ENCODE data around the gene CLEC4G. TPM values are rescaled to one million over a fixed set of nuclear protein-coding genes. Genes with fewer than 3 reads are reported as not detected.
A peak's percentile ranks its signal among the peaks of the same experiment; 100 is the strongest.

Gene CLEC4G
- total and polyA plus RNA-seq, 5 experiments from 2014 or later, result not detected

GRCh38 chr19:7685546-7686445 lies 46.1 kb downstream of the CLEC4G start:
- Mint-ChIP-seq H3K4me1 (peaks cover 15 to 36% (median 25%) of the 10 kb centered on the region in 4 donors), H3K36me3 (peaks cover 0 to 22% (median 3%) of the 10 kb centered on the region in 3 donors), H3K27me3 (peaks cover 0 to 1% (median 0%) of the 10 kb centered on the region in 5 donors), H3K9me3 (peaks cover 0 to 3% (median 0%) of the 10 kb centered on the region in 9 donors), H3K27ac (peak overlapping the region in 9 of 10 donors; percentile 19 to 86 (median 61)), H3K4me3 (peak overlapping the region in 1 of 10 donors; percentile 22)
- no peak for ATAC-seq
- POLR2A ChIA-PET, result interaction anchor here (0.9 to 1.9 kb wide), 4 partner anchors 12 to 58 kb away, joined by 3 to 5 read pairs (median 3); no protein-coding TSS in a partner anchor
- DNase-seq, result no peak

- DNase-seq (no peak), ATAC-seq (no peak)
- Mint-ChIP-seq H3K27ac (peak overlapping the region in 8 of 10 donors; percentile 60 to 95 (median 88)), H3K4me3 (peak overlapping the region; percentile 33 to 98 (median 90)), H3K4me1 (peaks cover 21 to 51% (median 47%) of the 10 kb centered on the region in 4 donors), H3K9me3 (peaks cover 0 to 3% (median 0%) of the 10 kb centered on the region in 9 donors), H3K27me3 (peaks cover 2 to 12% (median 6%) of the 10 kb centered on the region in 5 donors), H3K36me3 (peaks cover 0 to 22% (median 3%) of the 10 kb centered on the region in 3 donors)
- POLR2A ChIA-PET, result interaction anchor here (0.9 to 2.1 kb wide), 3 partner anchors 11 to 38 kb away, joined by 3 to 9 read pairs (median 3); no protein-coding TSS in a partner anchor
Measured at GRCh38 chr19:7682175-7682855, 49.6 kb downstream of the CLEC4G start.

GRCh38 chr19:7681340-7682174 lies 50.4 kb downstream of the CLEC4G start:
- H3K27me3 Mint-ChIP-seq, result peaks cover 3 to 19% (median 10%) of the 10 kb centered on the region in 5 donors
- DNase-seq (peak; percentile 71 to 93 (median 83)), ATAC-seq (peak; percentile 61 to 62)
- peak overlapping the region; percentile 89 to 98 (median 90) for H3K4me3 Mint-ChIP-seq
- H3K9me3 Mint-ChIP-seq, result peaks cover 0 to 1% (median 0%) of the 10 kb centered on the region in 9 donors
- H3K36me3 Mint-ChIP-seq, result peaks cover 0 to 22% (median 3%) of the 10 kb centered on the region in 3 donors
- H3K4me1 Mint-ChIP-seq, result peaks cover 26 to 59% (median 53%) of the 10 kb centered on the region in 4 donors
- POLR2A ChIA-PET, result interaction anchor here (0.6 to 2.2 kb wide), 28 partner anchors 9 to 1222 kb away, joined by 3 to 29 read pairs (median 4); partner anchors contain the start of genes ARHGEF18, FCER2, PET100 and SLC25A23
- H3K27ac Mint-ChIP-seq, result peak overlapping the region; percentile 82 to 97 (median 92)

- DNase-seq (peak; percentile 74 to 94 (median 86)), ATAC-seq (peak; percentile 55 to 63)
- Mint-ChIP-seq H3K9me3 (no peaks in the 10 kb centered on the region), H3K4me3 (peak within 1 kb of the TSS; percentile 89 to 98 (median 90)), H3K27me3 (peaks cover 5 to 27% (median 16%) of the 10 kb centered on the region in 5 donors), H3K27ac (peak within 1 kb of the TSS; percentile 82 to 97 (median 92)), H3K36me3 (peaks cover 0 to 22% (median 3%) of the 10 kb centered on the region in 3 donors), H3K4me1 (peaks cover 23 to 60% (median 58%) of the 10 kb centered on the region in 4 donors)
- POLR2A ChIA-PET, result interaction anchor here (0.6 to 2.2 kb wide), 28 partner anchors 9 to 1221 kb away, joined by 3 to 29 read pairs (median 4); partner anchors contain the start of genes ARHGEF18, FCER2, PET100 and SLC25A23
Measured at GRCh38 chr19:7680606-7681339, 51.1 kb downstream of the CLEC4G start, which contains the start of gene TRAPPC5. TSS of gene TRAPPC5 (plus strand) at chr19:7680833. CDS start at chr19:7682254, 1,421 bp downstream.

GRCh38 chr19:7679771-7680605 lies 51.9 kb downstream of the CLEC4G start:
- H3K36me3 Mint-ChIP-seq, result peaks cover 0 to 18% (median 0%) of the 10 kb centered on the region in 3 donors
- no peak for DNase-seq
- ATAC-seq, result no peak
- POLR2A ChIA-PET, result interaction anchor here (0.8 to 2.2 kb wide), 14 partner anchors 9 to 331 kb away, joined by 3 to 29 read pairs (median 6); partner anchors contain the start of genes ARHGEF18, FCER2, PET100 and STXBP2
- peaks cover 6 to 28% (median 17%) of the 10 kb centered on the region in 5 donors for H3K27me3 Mint-ChIP-seq
- H3K27ac Mint-ChIP-seq, result peak overlapping the region in 9 of 10 donors; percentile 55 to 91 (median 77)
- no peaks in the 10 kb centered on the region for H3K9me3 Mint-ChIP-seq
- peak overlapping the region; percentile 47 to 94 (median 85) for H3K4me3 Mint-ChIP-seq
- peaks cover 20 to 55% (median 54%) of the 10 kb centered on the region in 4 donors for H3K4me1 Mint-ChIP-seq

GRCh38 chr19:7678971-7679751 lies 52.7 kb downstream of the CLEC4G start:
- POLR2A ChIA-PET, result interaction anchor here (1.0 kb wide), 1 partner anchor 120 kb away, joined by 3 read pairs; no protein-coding TSS in a partner anchor
- Mint-ChIP-seq H3K9me3 (no peaks in the 10 kb centered on the region), H3K36me3 (peaks cover 0 to 16% (median 0%) of the 10 kb centered on the region in 3 donors), H3K27me3 (peaks cover 6 to 35% (median 21%) of the 10 kb centered on the region in 5 donors), H3K4me1 (peaks cover 23 to 60% (median 59%) of the 10 kb centered on the region in 4 donors), H3K27ac (peak overlapping the region in 9 of 10 donors; percentile 56 to 91 (median 80)), H3K4me3 (peak overlapping the region; percentile 44 to 94 (median 75))
- ATAC-seq, result peak; percentile 66 to 78
- DNase-seq, result peak; percentile 51 to 86 (median 71)

Other genes with a start within 250 kb of the CLEC4G start
- gene PEX11G, start 243.1 kb downstream of the CLEC4G start, total RNA-seq, result 1 to 10 TPM in 1 of 2 experiments, under 1 TPM in 1; 0.88 to 1.1 TPM
- gene PEX11G, start 243.1 kb downstream of the CLEC4G start, polyA plus RNA-seq, result 1 to 10 TPM in 2 of 3 donors, under 1 TPM in 1; 0.68 to 2.7 (median 2.3) TPM
- gene ZNF358, start 216.0 kb downstream of the CLEC4G start, total RNA-seq, result 10 to 100 TPM; 10.2 to 10.8 TPM
- 1 to 10 TPM in 2 of 3 donors, under 1 TPM in 1; 0.71 to 2.5 (median 1.7) TPM for gene ZNF358, start 216.0 kb downstream of the CLEC4G start, polyA plus RNA-seq
- gene MCOLN1, start 209.5 kb downstream of the CLEC4G start, total RNA-seq, result 10 to 100 TPM; 13.7 TPM
- 10 to 100 TPM in 1 of 3 donors, 1 to 10 TPM in 2; 6.5 to 10.1 (median 6.6) TPM for gene MCOLN1, start 209.5 kb downstream of the CLEC4G start, polyA plus RNA-seq
- 100 to 1,000 TPM; 114 to 116 TPM for gene PNPLA6, start 196.4 kb downstream of the CLEC4G start, total RNA-seq
- gene PNPLA6, start 196.4 kb downstream of the CLEC4G start, polyA plus RNA-seq, result 10 to 100 TPM in 1 of 3 donors, 1 to 10 TPM in 2; 5.9 to 10.2 (median 7.0) TPM
- 1 to 10 TPM in 1 of 2 experiments, under 1 TPM in 1; 0.99 to 2.2 TPM for gene CAMSAP3, start 136.2 kb downstream of the CLEC4G start, total RNA-seq
- under 1 TPM in 2 of 3 donors, not detected in 1; 0.20 to 0.58 TPM for gene CAMSAP3, start 136.2 kb downstream of the CLEC4G start, polyA plus RNA-seq
- gene XAB2, start 102.6 kb downstream of the CLEC4G start, total RNA-seq, result 10 to 100 TPM; 70.2 to 71.0 TPM
- 10 to 100 TPM in 1 of 3 donors, 1 to 10 TPM in 2; 6.6 to 17.6 (median 9.9) TPM for gene XAB2, start 102.6 kb downstream of the CLEC4G start, polyA plus RNA-seq
- 100 to 1,000 TPM; 124 to 128 TPM for gene PET100, start 102.3 kb downstream of the CLEC4G start, total RNA-seq
- gene PET100, start 102.3 kb downstream of the CLEC4G start, polyA plus RNA-seq, result 100 to 1,000 TPM; 190 to 299 (median 289) TPM
- gene PCP2, start 98.4 kb downstream of the CLEC4G start, total RNA-seq, result 1 to 10 TPM; 5.2 to 8.4 TPM
- gene PCP2, start 98.4 kb downstream of the CLEC4G start, polyA plus RNA-seq, result under 1 TPM in 1 of 3 donors, not detected in 2; 0.76 TPM
- gene STXBP2, start 95.0 kb downstream of the CLEC4G start, total RNA-seq, result 100 to 1,000 TPM; 165 to 184 TPM
- gene STXBP2, start 95.0 kb downstream of the CLEC4G start, polyA plus RNA-seq, result 10 to 100 TPM; 50.4 to 63.2 (median 54.9) TPM
- gene RETN, start 63.1 kb downstream of the CLEC4G start, total RNA-seq, result not detected
- gene RETN, start 63.1 kb downstream of the CLEC4G start, polyA plus RNA-seq, result 10 to 100 TPM in 1 of 3 donors, 1 to 10 TPM in 2; 6.5 to 12.8 (median 8.7) TPM
- not detected for gene MCEMP1, start 55.0 kb downstream of the CLEC4G start, total RNA-seq
- under 1 TPM in 1 of 3 donors, not detected in 2; 0.12 TPM for gene MCEMP1, start 55.0 kb downstream of the CLEC4G start, polyA plus RNA-seq
- 10 to 100 TPM; 66.5 to 71.8 TPM for gene TRAPPC5, start 51.3 kb downstream of the CLEC4G start, total RNA-seq
- gene TRAPPC5, start 51.3 kb downstream of the CLEC4G start, polyA plus RNA-seq, result 100 to 1,000 TPM; 154 to 208 (median 170) TPM
- gene FCER2, start 30.0 kb downstream of the CLEC4G start, total RNA-seq, result 1 to 10 TPM; 1.7 to 2.3 TPM
- under 1 TPM in 2 of 3 donors, not detected in 1; 0.23 to 0.38 TPM for gene FCER2, start 30.0 kb downstream of the CLEC4G start, polyA plus RNA-seq
- under 1 TPM; 0.11 to 0.26 TPM for gene CD209, start 15.4 kb upstream of the CLEC4G start, total RNA-seq
- gene CD209, start 15.4 kb upstream of the CLEC4G start, polyA plus RNA-seq, result not detected
- gene CLEC4M, start 31.1 kb upstream of the CLEC4G start, total RNA-seq, result not detected
- not detected for gene CLEC4M, start 31.1 kb upstream of the CLEC4G start, polyA plus RNA-seq
- 10 to 100 TPM; 10.5 to 11.5 TPM for gene EVI5L, start 98.1 kb upstream of the CLEC4G start, total RNA-seq
- 1 to 10 TPM; 1.1 to 2.7 (median 1.7) TPM for gene EVI5L, start 98.1 kb upstream of the CLEC4G start, polyA plus RNA-seq
- under 1 TPM; 0.11 to 0.21 TPM for gene PRR36, start 142.3 kb upstream of the CLEC4G start, total RNA-seq
- under 1 TPM; 0.03 to 0.18 (median 0.13) TPM for gene PRR36, start 142.3 kb upstream of the CLEC4G start, polyA plus RNA-seq
- not detected for gene LRRC8E, start 156.4 kb upstream of the CLEC4G start, total RNA-seq
- not detected for gene LRRC8E, start 156.4 kb upstream of the CLEC4G start, polyA plus RNA-seq
- gene MAP2K7, start 171.8 kb upstream of the CLEC4G start, total RNA-seq, result 10 to 100 TPM; 85.7 to 86.9 TPM
- 1 to 10 TPM; 1.8 to 5.1 (median 2.3) TPM for gene MAP2K7, start 171.8 kb upstream of the CLEC4G start, polyA plus RNA-seq
- under 1 TPM; 0.41 to 0.57 TPM for gene TGFBR3L, start 182.7 kb upstream of the CLEC4G start, total RNA-seq
- gene TGFBR3L, start 182.7 kb upstream of the CLEC4G start, polyA plus RNA-seq, result under 1 TPM in 1 of 3 donors, not detected in 2; 0.60 TPM
- gene SNAPC2, start 188.2 kb upstream of the CLEC4G start, total RNA-seq, result 10 to 100 TPM; 14.3 to 14.8 TPM
- gene SNAPC2, start 188.2 kb upstream of the CLEC4G start, polyA plus RNA-seq, result 10 to 100 TPM; 11.4 to 19.9 (median 12.8) TPM
- gene CTXN1, start 194.0 kb upstream of the CLEC4G start, total RNA-seq, result not detected
- not detected for gene CTXN1, start 194.0 kb upstream of the CLEC4G start, polyA plus RNA-seq
- 10 to 100 TPM; 83.1 to 86.9 TPM for gene TIMM44, start 211.6 kb upstream of the CLEC4G start, total RNA-seq
- gene TIMM44, start 211.6 kb upstream of the CLEC4G start, polyA plus RNA-seq, result 10 to 100 TPM in 2 of 3 donors, 1 to 10 TPM in 1; 9.9 to 19.7 (median 15.3) TPM

Data from naive thymus-derived CD8-positive, alpha-beta T cell (primary cell).